T-helper 2 cell treated with Interferon-gamma antibody and Interleukin-4, amounts not matched to agents 100 ng/mL and 5 ng/mL, for 36 hours (primary cell): ENCODE measurements around the gene ZIC4. TPM values are rescaled to one million over a fixed set of nuclear protein-coding genes. Genes with fewer than 3 reads are reported as not detected.

Experiments used
- intact Hi-C: fragments of 100-400 bp; cut with micrococcal nuclease; formaldehyde crosslinking; loops from one replicate; pipeline ENCODE4 v1.15.1; 2023
- total RNA-seq: library from RNA; stranded (reverse); gene quantifications from 2 replicates; pipeline ENCODE4 v1.2.3, GENCODE V29; 2022

ZIC4 gene
- total RNA-seq, result not detected in 2 replicates

DNA sequence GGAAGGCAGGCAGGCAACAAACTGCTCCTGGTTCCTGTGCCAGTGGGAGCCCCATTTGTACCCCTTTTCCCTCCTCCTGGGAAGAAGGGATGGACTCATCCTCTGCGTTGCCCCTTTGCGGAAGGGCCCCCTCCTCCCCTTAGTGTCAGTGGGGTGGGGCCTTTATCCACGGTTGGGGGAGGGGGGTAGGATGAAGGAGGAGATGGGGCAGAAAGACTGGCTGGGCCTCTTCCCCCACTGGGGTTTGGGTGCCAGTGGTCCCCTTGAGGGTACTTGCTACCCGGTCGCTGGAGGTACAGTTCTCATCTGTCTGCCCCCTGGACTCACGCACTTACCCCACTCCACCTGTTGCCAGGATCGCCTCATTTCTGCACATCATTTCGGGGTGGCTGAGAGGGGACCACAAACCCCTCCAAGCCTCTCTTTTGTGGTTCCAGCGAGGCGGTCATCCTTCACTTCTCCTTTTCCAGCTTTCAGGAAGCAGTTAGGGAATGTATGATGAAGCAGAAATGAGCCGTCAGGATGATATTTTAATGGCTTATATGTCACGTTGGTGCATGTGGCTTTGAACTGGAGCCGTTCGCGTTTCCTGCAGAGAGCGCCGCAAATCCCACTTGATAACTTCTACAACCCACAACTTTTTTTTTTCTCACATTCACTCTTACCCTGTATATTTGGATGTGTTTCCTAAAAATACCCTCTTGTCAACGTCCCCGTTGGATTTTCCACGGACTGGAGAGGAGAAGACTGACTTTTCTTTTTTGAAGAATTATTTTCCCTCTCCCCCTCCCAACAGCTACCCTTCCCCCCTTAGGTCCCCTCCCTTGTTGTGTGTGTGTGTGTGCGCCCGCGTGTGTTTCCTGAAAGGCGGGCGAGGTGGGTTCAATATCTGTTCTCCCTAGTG lies at the start of gene ZIC4:
Gene ZIC4, minus strand, starts transcription at position 516 of the 904 bp plus-strand sequence. CDS start 3,746 bp downstream, outside the sequence.
- intact Hi-C loops, result loop anchor here (2.0 kb wide), 1 partner anchor 15 kb away; no protein-coding TSS in a partner anchor

DNA sequence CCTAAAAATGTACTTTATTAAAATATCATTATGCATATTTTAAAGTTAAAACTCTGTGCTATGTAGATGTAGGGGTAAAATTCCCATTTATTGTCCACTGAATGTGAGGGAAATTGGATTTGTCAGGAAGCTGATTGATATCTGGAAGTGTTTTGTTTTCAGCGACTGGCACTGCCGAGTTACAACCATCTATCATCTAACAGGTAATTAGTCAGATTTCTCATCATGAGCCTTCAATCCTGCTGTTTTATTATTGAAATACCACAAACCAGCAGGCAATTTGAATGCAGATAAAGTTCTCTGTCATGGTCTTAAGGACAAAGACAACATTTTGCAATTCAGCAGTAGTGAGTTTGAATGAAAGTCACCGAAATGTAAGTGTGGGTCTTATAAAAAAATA lies 43.3 kb upstream of the ZIC4 start:
- intact Hi-C loops, result no loop called here

DNA sequence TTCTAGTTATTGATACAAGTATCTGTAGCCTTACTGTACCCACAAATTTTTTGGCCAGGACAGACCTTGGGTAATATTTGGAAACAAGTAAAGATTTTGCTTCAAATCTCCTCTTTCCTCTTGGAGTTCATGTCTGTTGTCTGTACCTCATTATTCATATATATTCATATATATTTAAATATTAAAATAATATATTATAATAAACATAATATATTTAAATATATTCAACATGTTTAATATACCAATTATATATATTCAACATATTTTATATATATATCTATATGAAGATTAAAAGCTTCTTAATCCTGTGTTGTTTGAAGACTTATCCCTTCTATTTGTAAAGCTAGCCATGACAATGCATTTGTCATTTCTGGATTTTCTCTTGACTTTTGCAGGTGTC lies 40.9 kb upstream of the ZIC4 start:
- intact Hi-C loops, result no loop called here

DNA sequence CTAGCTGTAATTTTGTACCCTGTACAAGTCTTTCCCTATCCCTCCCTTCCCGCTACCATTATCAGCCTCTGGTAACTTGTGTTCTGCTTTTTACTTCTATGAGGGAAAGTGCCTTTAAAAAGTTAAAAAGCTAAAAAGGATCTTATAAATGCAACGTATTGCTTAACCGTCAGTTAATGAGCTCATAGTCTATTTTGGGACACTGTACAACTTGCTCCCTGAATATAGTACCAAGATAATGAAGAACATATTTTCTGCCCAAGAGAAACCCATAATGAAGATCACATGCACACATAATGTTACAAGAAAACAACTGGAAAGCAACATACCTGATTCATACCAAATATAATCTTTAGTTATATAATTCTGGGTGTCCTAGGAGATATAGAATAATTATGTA lies 25.4 kb upstream of the ZIC4 start:
- intact Hi-C loops, result no loop called here

DNA sequence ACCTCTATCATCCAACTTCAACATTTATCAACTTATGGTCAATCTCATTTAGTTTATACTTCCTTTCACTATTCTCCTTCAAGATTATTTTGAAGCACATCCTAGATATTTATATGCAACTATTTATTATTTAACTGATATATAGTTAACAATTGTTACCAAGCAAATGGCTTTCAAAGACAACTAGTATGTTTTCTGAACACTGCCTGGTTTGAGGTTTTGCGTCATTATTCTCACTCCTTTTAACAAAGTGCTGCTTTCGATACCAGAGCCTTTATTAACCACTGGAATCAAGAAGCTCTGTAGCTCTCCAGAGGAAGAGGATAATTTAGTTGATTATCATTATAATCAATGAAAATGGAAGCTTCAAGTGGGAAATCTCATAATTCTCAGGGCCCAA lies 22.4 kb upstream of the ZIC4 start:
- intact Hi-C loops, result no loop called here

DNA sequence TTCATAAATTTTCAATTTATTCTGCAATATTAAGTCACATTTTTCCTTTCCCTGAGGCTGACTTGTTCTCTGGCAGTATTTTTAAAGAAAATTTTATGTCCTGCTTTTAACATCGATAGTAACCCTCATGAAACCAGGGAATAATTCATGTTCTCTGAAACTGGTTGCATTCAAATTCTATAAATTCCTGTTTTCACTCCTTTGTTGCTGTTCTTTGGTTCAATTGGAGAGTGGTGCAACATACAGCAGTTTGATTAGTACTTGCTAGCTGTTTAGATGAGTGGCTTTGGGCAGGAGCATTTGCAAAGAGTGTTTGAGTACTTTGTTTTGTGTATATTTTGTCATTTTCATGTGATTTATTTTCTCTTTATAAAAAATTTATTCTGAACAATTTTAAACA lies 22.0 kb upstream of the ZIC4 start:
- intact Hi-C loops, result no loop called here

DNA sequence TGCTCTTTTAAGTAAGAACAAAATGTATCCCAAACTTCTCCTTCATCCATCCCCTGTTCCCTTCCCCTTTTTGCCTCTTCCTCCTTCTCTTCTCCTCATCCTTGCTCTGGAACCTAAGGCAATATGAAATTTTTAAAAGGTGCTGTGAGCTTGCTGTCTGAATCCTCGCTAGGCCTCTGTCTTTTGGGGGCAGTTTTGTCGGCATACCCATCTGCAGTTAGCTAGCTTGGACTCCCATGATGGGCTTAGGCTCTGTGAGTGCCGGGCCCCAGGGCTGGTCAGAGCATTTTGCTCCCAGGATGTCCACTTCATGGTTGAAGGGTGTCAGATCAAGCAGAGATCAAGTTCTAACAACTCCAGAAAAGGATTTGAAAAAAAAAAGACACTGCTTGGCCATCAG lies 21.4 kb upstream of the ZIC4 start:
- intact Hi-C loops, result no loop called here

DNA sequence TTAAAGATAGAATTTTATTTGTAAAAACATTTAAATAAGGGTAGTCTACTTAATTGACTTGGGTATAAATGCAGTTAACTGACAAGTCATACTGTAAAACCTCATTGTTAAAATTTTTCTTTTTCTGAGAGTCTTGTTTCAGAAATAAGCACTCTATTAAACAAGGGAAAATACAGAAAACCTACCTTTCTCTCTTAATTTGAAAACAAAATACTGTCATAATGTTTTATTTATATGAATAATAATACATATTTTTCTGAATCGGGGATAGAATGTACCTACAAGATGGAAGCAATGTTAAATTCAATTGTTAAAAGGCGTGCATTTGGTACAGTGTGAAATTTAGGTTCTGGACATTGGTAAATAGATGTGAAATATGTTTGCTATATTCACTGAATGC lies 20.6 kb upstream of the ZIC4 start:
- intact Hi-C loops, result no loop called here

DNA sequence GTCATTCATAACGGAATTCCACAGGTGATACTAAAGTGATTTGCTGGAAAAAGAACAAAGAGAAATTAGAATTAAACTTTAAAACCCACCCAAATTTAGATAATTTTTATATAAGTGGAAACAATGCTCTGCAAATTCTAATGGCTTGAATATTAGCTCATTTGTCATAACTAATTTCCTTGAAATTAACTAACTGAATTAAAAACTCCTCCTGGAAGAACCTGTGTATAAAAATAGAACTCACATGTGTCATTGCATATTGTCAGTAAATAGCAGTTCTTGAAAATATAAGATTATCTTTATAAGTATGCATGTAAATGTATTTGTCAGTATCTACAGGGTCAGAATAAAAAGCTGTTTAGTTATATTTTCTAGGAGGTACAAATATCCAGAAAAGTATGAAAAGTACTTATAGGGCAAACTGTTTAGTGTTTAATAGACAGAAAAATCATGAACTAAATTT lies 19.1 kb upstream of the ZIC4 start:
- intact Hi-C loops, result no loop called here

DNA sequence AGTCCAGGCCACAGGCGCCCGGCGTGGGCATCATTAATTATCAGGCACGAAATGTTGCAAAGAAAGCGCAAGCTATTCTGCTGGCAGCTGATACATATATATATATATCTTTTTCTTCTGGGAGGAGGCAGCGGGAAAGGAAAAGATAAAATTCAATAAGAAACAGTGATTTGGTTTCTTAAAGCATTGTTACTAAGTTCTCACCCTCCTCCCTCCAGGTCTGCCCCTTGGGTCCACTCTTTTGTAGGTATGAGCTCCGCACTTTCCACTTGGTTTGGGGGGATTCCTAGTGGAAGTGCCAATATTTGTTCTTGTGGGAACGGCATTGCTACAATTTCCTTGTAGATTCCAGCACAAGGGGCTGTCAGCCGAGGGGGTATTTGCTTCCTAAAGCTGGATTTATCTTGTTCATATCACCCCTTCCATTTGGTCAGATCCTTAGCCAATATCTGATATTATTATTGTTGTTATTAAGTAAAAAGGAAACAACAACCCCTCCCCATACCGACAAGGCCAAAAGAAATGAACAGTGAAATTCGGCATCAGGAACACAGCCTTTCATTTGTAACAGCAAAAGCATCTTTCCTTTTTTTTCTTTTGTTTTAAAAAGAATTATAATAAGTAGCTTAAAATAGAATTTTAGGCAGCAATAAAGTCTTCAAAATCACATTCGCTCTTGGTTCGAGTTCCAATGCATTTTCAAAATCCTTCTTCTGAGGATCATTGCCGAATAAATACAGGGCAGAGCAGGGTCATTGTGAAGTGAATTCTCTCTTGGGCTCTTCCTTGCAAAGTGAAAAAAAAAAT lies 18.4 kb upstream of the ZIC4 start:
- intact Hi-C loops, result no loop called here

DNA sequence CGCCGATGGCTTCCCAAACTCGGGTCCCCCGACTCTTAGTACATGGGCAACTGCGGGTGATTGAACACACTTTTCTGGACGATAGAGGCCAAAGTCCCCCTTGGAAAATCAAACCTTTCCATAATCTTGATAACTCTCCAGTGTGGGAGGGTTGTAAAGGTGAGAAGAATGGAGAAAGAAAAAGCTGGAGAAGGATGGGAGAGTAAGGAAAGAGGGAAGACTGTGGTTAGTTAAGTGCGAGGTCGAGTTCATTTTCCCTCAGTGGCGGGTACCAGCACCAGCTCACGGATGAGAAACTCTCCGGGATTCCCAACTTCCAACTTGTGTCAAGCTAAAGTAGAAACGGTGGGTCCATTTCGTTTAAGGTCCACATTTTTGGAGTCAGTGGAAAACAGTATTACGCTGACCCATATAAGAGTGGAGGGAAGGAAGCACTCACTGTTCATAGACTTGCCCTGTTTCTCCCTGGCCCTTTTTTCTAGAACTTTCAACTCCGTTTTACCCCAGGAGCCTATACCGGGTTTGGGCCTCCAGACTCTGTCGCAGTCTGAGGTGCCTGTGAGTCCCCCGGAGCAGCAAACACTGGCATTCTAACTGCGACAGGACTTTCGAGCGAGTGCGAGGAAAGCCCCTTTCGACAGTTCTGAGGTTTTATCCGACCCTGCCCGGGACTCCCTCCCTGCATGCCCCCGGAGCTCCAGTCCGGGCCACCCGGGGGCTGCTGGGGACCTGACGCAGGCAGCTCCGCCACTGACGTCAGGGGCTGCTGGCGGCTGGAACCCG lies 17.6 kb upstream of the ZIC4 start:
- intact Hi-C loops, result loop anchor here (2.0 kb wide), 1 partner anchor 33 kb away; no protein-coding TSS in a partner anchor

DNA sequence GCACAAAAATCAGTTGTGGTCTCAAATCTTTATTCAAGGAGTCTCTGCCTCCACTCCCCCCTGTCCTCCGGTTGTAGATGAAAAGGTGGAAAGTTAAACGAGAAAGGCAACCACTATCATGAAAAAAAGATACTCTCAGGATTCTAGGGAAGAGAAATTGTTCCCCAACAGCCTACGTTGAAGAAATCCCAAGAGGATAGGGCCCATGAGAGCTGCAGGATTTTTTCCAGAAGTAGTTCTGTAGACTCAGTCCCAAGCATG lies 17.1 kb upstream of the ZIC4 start:
- intact Hi-C loops, result loop anchor here (2.0 kb wide), 1 partner anchor 33 kb away; no protein-coding TSS in a partner anchor

DNA sequence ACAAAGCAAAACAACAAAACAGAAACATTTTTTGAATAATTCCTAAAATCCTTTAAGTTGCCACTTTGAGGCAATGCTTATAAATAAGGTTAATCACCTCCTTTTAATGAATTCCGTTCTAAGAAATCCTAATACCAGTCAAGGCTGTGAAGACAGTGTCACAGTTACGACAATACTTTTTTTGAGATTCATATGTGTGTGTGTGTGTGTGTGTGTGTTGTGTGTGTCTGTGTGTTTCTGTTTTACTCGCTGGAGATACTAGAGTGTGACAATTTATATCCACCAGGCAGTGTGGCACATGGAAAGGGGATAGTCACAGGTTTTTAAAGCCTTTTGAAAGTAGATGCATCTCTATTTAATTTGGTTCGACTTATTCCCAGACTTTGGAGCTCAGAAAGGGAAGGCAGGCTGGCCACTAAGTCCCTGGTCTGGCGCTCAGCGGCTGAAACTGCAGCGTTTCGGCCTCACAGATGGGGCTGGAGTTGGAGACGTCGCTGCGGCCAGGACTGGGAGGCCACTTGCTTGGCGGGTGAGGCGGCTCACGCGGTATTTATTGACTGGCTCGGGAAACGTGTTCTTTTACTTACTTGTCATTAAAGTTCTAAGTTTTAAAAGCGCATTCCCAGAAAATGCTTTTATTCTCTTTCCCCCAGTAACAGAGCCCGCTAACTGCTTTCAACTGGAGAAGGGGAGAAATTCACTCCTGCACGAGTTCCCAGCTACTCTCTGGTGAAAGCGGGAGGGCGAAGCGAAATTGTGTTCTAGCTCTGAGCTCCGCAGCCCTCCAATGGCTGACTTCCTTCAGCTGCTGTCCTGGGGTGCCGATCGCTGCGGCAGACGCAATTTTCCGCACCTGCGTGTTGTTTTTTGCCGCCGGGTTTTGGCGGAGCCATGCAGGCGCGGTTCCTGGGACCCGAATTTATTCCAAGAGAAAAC lies 16.5 kb upstream of the ZIC4 start:
- intact Hi-C loops, result loop anchor here (1.0 to 2.0 kb wide), 2 partner anchors 11 to 32 kb away; no protein-coding TSS in a partner anchor

DNA sequence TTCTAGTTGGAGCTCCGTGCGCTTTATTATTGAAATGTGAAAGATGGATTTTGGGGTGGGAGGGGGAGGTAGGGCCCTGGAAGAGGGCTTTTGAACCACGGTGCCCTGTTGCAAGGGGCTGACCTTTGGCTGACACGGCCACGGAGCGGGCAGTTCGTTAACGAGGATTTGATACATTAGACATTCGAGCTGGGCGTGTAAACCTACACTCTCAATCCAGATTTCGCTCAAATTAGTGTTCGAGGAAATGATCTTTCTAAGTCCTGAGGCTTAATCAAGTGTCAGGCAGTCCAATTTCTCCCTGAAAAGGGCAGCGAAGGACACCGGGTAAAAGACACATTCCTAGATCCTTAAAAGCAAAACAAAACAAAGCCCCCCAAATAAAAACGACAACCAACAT lies 15.9 kb upstream of the ZIC4 start:
- intact Hi-C loops, result loop anchor here (1.0 to 2.0 kb wide), 2 partner anchors 10 to 31 kb away; no protein-coding TSS in a partner anchor

DNA sequence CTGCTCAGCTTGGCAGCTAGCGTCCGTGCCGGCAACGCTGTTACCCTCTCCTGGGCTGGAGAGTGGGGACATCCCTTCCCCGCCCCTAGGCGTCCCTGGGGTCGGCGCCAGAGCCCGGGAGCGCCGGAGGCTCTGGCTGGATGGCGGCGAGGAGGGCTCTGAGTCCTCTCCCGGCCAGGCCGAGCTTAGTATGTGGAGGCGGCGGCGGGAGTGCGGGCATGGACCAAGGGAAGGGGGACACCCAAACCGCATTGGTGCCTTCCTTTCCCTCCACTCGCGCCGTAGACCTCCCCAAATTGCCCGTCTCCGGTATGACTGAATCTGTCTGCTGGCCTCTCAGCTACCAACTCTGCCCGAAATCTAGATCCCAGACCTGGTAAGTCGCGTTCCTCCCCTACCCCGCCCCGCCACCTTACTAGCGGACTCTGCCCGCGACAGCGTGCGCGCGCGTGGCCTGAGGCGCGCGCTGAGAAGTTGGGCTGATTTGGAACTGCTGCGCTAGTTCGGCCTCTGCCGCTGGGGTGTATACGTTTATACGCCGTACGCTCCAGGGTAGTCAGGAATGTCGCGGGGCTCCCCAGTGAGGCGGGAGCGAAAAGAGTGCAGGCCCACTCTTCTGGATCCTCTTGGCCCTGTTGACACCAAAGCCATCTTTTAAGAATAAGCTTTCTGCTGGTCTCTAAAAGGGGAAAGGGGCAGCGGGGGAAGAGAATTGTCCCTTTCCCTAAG lies 15.0 kb upstream of the ZIC4 start:
- intact Hi-C loops, result loop anchor here (2.0 kb wide), 1 partner anchor 15 kb away; the partner anchor contains the start of gene ZIC4

DNA sequence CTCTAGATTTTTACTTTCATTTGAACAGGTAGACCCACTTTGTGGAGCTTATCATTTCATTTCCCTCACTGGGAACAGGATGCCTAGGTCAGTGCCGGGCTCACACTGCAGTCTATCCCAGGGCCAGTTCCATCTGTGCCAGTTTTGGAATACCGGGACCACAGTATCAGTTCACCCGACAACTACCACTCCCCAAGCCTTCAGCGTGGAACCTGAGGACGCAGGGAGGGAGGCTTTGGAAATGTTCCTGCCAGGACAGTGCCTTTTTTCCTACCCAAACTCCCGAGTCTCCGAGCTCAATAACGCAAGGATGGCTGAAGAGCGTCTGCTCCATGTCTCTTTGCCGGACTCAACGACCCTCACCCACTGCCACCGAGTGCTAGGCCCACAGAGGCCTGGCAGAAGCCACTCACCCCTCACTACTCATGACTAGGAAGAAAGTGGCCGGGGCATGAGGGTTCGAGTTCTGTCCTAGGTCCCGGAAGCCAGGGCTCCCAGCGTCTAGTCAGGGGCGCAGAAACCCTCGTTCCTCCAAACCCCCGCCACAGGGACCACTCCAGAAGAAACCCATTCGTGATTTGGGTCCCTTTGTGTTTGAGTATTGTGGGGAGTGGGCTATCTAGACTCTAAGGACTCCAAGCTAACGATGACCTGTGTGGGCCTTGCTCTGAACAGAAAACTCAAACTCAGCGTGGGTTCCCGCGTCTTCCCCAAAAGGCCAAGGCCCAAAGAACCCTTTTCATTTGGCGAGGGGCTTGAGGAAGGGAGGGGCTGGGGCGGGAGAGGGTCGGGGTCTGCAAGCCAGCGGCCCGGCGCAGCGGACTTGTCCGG lies 14.2 kb upstream of the ZIC4 start:
- intact Hi-C loops, result loop anchor here (2.0 kb wide), 1 partner anchor 14 kb away; the partner anchor contains the start of gene ZIC4

DNA sequence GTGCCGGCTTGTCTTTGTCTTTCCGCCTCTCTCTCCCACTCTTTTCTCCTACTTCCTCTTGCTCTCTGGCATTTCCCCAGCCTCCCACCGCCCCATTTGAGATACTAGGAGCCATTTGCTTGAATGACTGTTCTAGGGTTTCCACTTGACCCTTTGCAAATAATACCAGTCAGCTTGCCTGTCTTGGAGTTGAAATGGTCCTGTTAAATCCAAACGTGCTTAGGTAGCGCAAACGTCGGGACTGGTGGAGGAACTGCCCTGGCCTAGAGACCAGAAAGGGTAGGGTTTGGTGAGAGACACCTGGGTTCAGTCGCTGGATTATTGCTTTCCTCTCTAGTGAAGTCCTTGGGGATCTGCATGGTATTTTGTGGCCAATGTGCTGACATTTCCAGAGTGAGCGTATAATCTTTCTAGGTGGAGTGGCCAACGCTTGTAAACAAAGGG lies 13.5 kb upstream of the ZIC4 start:
- intact Hi-C loops, result loop anchor here (2.0 to 5.0 kb wide), 2 partner anchors 13 to 43 kb away; partner anchors contain the start of gene ZIC4
